ENCODE results near the gene FNDC1.

Gene FNDC1

DNA sequence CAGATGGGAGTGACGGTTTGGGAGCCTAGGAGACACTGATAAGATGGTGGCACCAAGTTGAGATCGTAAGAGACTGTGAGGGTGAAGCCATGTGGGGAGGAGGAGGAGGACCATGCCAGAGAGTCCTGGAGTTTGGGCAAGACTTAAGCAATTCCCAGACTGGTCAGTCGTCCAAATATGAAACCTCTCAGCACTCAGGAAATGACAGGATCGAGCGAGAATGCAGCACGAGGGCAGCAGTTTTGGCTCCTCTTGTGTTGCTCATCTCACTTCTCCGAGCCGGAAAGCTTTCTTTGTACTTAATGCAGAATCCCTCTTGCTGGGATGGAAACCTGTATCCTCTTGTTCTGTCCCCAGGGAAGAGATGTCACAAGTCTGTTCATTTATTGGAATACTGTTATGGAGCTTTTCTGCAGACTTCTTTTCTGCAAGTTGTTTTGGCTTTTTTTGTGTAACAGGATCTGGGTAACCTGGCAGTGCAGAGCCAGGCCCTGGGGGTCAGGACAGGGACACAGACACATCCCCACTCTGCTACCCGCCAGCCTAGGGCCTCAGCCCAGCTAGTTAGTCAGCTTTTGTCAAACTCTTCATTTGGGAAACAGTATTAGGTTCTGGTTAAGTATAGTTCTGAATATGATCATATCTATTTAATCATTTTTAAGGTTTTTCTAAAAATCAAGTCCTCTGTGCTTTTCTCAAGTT, 34.3 kb downstream of the FNDC1 start:
- no peak overlapping the region for H3K9ac ChIP-seq (ENCODE audit: insufficient read length)
- DNase-seq (ENCODE audit: low read depth, low spot score) = no peak
- H3K36me3 ChIP-seq (ENCODE audit: insufficient read depth, low read length) = no peaks in the 10 kb centered on the region
- no peak overlapping the region for H3K4me3 ChIP-seq
- H3K27ac ChIP-seq = no peak overlapping the region
- no peak for TF ChIP-seq POLR2AphosphoS5 (IDR thresholded peaks at IDR 0.05; ENCODE audit: borderline replicate concordance, low read depth, low read length)
- TF ChIP-seq EZH2 (IDR thresholded peaks at IDR 0.05) = no peak
- TF ChIP-seq FOXP2 (optimal IDR thresholded peaks at IDR 0.05; ENCODE audit: control extremely low read depth, extremely low read length, insufficient read depth) = no peak
- H3K9me3 ChIP-seq (ENCODE audit: low read depth, low read length) = no peaks in the 10 kb centered on the region

DNA sequence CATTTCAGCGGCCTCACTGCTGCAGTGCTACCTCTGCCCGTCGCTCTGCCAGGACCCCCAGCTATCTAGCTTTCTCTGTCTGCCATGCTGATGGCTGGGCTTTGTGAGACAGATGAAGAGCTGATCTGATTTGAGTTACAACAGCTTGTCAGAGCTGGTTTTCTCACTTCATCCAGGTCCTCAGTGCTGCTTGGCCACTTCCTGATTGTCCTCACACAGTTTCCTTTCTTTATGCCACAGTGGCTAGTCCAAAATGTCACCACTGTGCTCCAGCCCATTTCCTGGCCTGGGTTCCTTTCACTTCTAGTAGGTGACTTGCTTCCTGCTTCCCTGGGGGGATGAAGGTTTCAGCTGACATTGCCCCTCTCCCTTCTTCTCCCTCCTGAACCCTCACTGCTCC, 35.4 kb downstream of the FNDC1 start:
- Histone ChIP-seq H3K9me3 (ENCODE audit: low read depth, low read length) (no peaks in the 10 kb centered on the region), H3K4me3 (no peak overlapping the region), H3K9ac (ENCODE audit: insufficient read length) (no peak overlapping the region), H3K27ac (no peak overlapping the region), H3K36me3 (ENCODE audit: insufficient read depth, low read length) (no peaks in the 10 kb centered on the region)
- TF ChIP-seq FOXP2 (optimal IDR thresholded peaks at IDR 0.05; ENCODE audit: control extremely low read depth, extremely low read length, insufficient read depth) (no peak), EZH2 (IDR thresholded peaks at IDR 0.05) (no peak), POLR2AphosphoS5 (IDR thresholded peaks at IDR 0.05; ENCODE audit: borderline replicate concordance, low read depth, low read length) (no peak)
- DNase-seq (ENCODE audit: low read depth, low spot score) = no peak

GRCh38 chr6:159212028-159212427, 42.8 kb downstream of the FNDC1 start:
- H3K9me3 ChIP-seq (ENCODE audit: low read depth, low read length) = no peaks in the 10 kb centered on the region
- TF ChIP-seq FOXP2 (optimal IDR thresholded peaks at IDR 0.05; ENCODE audit: control extremely low read depth, extremely low read length, insufficient read depth) = no peak
- TF ChIP-seq POLR2AphosphoS5 (IDR thresholded peaks at IDR 0.05; ENCODE audit: borderline replicate concordance, low read depth, low read length) = no peak
- no peak for TF ChIP-seq EZH2 (IDR thresholded peaks at IDR 0.05)
- no peak overlapping the region for H3K27ac ChIP-seq
- no peaks in the 10 kb centered on the region for H3K36me3 ChIP-seq (ENCODE audit: insufficient read depth, low read length)
- no peak overlapping the region for H3K9ac ChIP-seq (ENCODE audit: insufficient read length)
- DNase-seq (ENCODE audit: low read depth, low spot score) = no peak
- no peak overlapping the region for H3K4me3 ChIP-seq

DNA sequence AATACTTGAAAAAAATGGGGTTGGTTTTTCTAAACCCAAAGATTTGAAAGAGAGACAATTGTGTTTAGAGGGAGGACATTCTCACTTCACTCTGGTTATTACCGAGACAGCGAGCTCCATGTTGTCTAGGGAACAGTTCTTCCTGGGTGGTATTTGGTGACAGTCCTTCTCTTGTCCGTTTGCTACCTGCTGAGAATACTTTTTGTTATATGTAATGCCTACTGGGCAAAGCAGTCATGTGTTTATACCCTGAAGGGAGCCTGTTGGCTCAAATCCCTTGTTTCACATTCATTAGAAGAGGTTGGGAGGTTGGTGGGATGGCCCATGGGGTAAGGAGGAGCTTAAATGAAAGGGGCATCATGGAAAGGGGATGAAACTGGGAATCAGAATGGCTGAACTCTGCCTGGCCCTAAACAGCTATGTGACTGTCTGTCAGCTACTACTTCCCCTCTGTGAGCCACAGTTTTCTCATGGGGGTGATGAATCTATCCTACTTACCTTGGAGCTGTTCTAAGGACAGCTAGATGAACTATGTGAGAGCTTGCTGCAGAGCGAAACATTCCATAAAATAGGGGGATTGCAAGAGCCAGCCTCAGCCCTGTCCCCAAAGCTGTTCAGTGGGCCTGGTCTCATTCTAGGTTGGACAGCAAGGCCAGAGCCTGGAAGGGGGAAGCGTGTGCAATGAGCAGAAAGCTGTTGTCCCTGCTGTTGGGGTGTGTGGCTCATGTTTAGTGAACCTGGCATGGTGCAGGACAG, 43.5 kb downstream of the FNDC1 start:
- TF ChIP-seq FOXP2 (optimal IDR thresholded peaks at IDR 0.05; ENCODE audit: control extremely low read depth, extremely low read length, insufficient read depth) (no peak), EZH2 (IDR thresholded peaks at IDR 0.05) (no peak), POLR2AphosphoS5 (IDR thresholded peaks at IDR 0.05; ENCODE audit: borderline replicate concordance, low read depth, low read length) (no peak)
- Histone ChIP-seq H3K9me3 (ENCODE audit: low read depth, low read length) (no peaks in the 10 kb centered on the region), H3K36me3 (ENCODE audit: insufficient read depth, low read length) (no peaks in the 10 kb centered on the region), H3K9ac (ENCODE audit: insufficient read length) (no peak overlapping the region), H3K27ac (no peak overlapping the region), H3K4me3 (no peak overlapping the region)
- DNase-seq (ENCODE audit: low read depth, low spot score) = no peak

GRCh38 chr6:159213405-159213804, 44.2 kb downstream of the FNDC1 start:
- no peaks in the 10 kb centered on the region for H3K9me3 ChIP-seq (ENCODE audit: low read depth, low read length)
- no peaks in the 10 kb centered on the region for H3K36me3 ChIP-seq (ENCODE audit: insufficient read depth, low read length)
- TF ChIP-seq EZH2 (IDR thresholded peaks at IDR 0.05) (no peak), POLR2AphosphoS5 (IDR thresholded peaks at IDR 0.05; ENCODE audit: borderline replicate concordance, low read depth, low read length) (no peak), FOXP2 (optimal IDR thresholded peaks at IDR 0.05; ENCODE audit: control extremely low read depth, extremely low read length, insufficient read depth) (no peak)

DNA sequence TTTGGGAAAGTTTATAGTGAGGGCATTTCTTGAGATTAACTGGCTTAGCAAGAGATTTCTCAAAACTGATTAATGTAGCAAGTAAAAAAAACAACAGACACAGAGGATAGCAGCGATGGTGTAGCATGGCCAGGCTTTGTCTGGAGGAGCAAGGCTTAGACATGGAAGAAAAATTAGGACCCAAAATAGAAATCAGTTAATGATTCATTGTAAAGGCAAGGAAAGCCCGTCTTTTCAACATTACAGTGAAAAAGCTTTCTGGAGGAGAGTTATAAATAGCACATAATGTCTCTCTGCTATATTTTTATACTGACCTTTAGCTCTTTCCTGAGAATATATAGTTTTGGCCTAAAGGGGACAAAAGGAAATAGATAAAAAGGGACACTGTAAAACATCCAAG, 45.1 kb downstream of the FNDC1 start:
- TF ChIP-seq POLR2AphosphoS5 (IDR thresholded peaks at IDR 0.05; ENCODE audit: borderline replicate concordance, low read depth, low read length) = no peak
- no peak for TF ChIP-seq FOXP2 (optimal IDR thresholded peaks at IDR 0.05; ENCODE audit: control extremely low read depth, extremely low read length, insufficient read depth)
- no peak for TF ChIP-seq EZH2 (IDR thresholded peaks at IDR 0.05)

More at GRCh38 chr6:159213405-159213804, 44.2 kb downstream of the FNDC1 start:
- Histone ChIP-seq H3K9ac (ENCODE audit: insufficient read length) (no peak overlapping the region), H3K27ac (no peak overlapping the region), H3K4me3 (no peak overlapping the region)
- DNase-seq (ENCODE audit: low read depth, low spot score) = no peak

DNA sequence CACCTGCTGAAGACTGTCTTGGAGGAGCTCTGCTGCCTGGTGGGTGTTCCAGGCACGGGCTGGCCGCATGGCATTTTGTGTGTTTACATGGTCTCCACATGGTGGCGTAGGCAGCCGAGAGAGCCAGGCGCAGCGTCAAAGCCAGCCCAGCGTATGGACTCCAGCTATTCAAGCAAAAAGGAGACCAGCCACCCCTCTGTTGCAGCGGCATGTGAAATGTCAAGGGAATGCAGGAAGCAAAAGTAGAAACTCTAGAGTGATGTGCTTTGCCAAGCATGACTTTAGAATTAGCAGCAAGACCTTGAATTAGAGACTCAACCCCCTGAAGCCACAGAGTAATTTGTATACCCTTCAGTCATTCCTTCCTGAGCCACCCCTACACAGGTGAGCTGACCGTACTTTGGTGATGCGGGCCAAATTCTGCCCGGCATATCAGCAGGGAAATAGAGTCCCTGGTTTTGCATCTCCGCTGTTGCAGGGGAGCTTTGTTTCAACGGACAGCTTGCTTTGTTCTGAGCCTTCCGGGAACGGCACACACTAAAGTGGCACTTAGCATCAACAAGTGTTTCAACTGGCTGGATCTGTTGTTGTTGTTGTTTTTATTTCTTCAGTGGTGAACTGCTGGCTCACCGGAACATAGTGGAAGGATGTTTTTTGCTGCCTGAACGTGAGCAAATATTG, 48.5 kb downstream of the FNDC1 start:
- H3K4me3 ChIP-seq = no peak overlapping the region
- H3K9ac ChIP-seq (ENCODE audit: insufficient read length) = no peak overlapping the region
- no peak overlapping the region for H3K27ac ChIP-seq
- DNase-seq (ENCODE audit: low read depth, low spot score) = no peak
- H3K9me3 ChIP-seq (ENCODE audit: low read depth, low read length) = no peaks in the 10 kb centered on the region
- H3K36me3 ChIP-seq (ENCODE audit: insufficient read depth, low read length) = no peaks in the 10 kb centered on the region
- TF ChIP-seq POLR2AphosphoS5 (IDR thresholded peaks at IDR 0.05; ENCODE audit: borderline replicate concordance, low read depth, low read length) (no peak), EZH2 (IDR thresholded peaks at IDR 0.05) (no peak), FOXP2 (optimal IDR thresholded peaks at IDR 0.05; ENCODE audit: control extremely low read depth, extremely low read length, insufficient read depth) (no peak)

More for the DNA sequence above, 45.1 kb downstream of the FNDC1 start:
- no peaks in the 10 kb centered on the region for H3K9me3 ChIP-seq (ENCODE audit: low read depth, low read length)
- no peak for DNase-seq (ENCODE audit: low read depth, low spot score)
- no peak overlapping the region for H3K4me3 ChIP-seq
- no peak overlapping the region for H3K27ac ChIP-seq
- no peaks in the 10 kb centered on the region for H3K36me3 ChIP-seq (ENCODE audit: insufficient read depth, low read length)
- no peak overlapping the region for H3K9ac ChIP-seq (ENCODE audit: insufficient read length)

DNA sequence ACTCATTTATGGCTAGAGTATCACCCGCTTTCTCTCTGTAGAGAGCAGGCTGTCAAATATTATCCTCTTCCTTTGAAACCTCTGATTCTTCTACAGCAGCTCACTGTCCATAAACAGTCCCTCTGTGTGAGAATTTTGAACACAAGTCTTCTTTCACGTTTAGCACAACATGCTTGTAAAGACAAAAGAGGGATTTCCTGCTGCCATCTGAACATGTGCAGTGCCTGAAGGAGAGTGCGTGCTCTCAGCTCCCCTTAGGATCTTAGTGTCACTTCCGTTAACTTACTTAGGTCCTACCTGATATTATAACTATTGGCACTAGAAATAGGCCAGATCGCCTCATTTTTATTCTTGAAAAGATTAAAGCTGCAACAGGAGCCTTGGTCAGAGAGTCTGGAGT, 50.9 kb downstream of the FNDC1 start:
- Histone ChIP-seq H3K27ac (no peak overlapping the region), H3K9me3 (ENCODE audit: low read depth, low read length) (no peaks in the 10 kb centered on the region), H3K4me3 (no peak overlapping the region), H3K36me3 (ENCODE audit: insufficient read depth, low read length) (no peaks in the 10 kb centered on the region), H3K9ac (ENCODE audit: insufficient read length) (no peak overlapping the region)
- DNase-seq (ENCODE audit: low read depth, low spot score) = no peak
- TF ChIP-seq FOXP2 (optimal IDR thresholded peaks at IDR 0.05; ENCODE audit: control extremely low read depth, extremely low read length, insufficient read depth) = no peak

Measured in SK-N-MC (cell line).